ENCODE data around the gene CCT3.

Gene CCT3

GRCh38 chr1:156316909-156317308, 21.2 kb downstream of the CCT3 start:
- H3K27ac ChIP-seq (replicated peaks) = no peak overlapping the region
- no peaks in the 10 kb centered on the region for H3K27me3 ChIP-seq (ENCODE audit: insufficient read depth, poor library complexity, severe bottlenecking)
- DNase-seq (ENCODE audit: low read depth in 1 of 2, low spot score in 1 of 2) = no peak
- no peak for TF ChIP-seq CTCF (IDR thresholded peaks at IDR 0.05; ENCODE audit: insufficient read depth, low read length)
- no peak for TF ChIP-seq GABPA (IDR thresholded peaks at IDR 0.05; ENCODE audit: low read depth)
- TF ChIP-seq SPI1 (IDR thresholded peaks at IDR 0.05; ENCODE audit: borderline replicate concordance, low read depth) = no peak
- TF ChIP-seq REST (IDR thresholded peaks at IDR 0.05; ENCODE audit: insufficient replicate concordance, low read depth) = no peak
- TF ChIP-seq POLR2AphosphoS5 (IDR thresholded peaks at IDR 0.05; ENCODE audit: low read depth) = no peak
- H3K4me3 ChIP-seq (replicated peaks; ENCODE audit: insufficient read depth, low read length) = no peak overlapping the region

- Histone ChIP-seq H3K4me3 (replicated peaks; ENCODE audit: insufficient read depth, low read length) (no peak overlapping the region), H3K27ac (replicated peaks) (peak overlapping the region; percentile 27; the same call in 1 of the 2 replicates), H3K27me3 (ENCODE audit: insufficient read depth, poor library complexity, severe bottlenecking) (no peaks in the 10 kb centered on the region)
- peak; percentile 37 to 89 for DNase-seq (ENCODE audit: low read depth in 1 of 2, low spot score in 1 of 2)
- TF ChIP-seq CTCF (IDR thresholded peaks at IDR 0.05; ENCODE audit: insufficient read depth, low read length) (no peak), POLR2AphosphoS5 (IDR thresholded peaks at IDR 0.05; ENCODE audit: low read depth) (no peak)
These were observed 27.1 kb downstream of the CCT3 start for GRCh38 chr1:156310962-156311361.

GRCh38 chr1:156308078-156308477, 30.0 kb downstream of the CCT3 start:
- no peak for TF ChIP-seq CTCF (IDR thresholded peaks at IDR 0.05; ENCODE audit: insufficient read depth, low read length)
- no peak for TF ChIP-seq POLR2AphosphoS5 (IDR thresholded peaks at IDR 0.05; ENCODE audit: low read depth)
- TF ChIP-seq SPI1 (IDR thresholded peaks at IDR 0.05; ENCODE audit: borderline replicate concordance, low read depth) = no peak
- no peak for TF ChIP-seq GABPA (IDR thresholded peaks at IDR 0.05; ENCODE audit: low read depth)
- TF ChIP-seq REST (IDR thresholded peaks at IDR 0.05; ENCODE audit: insufficient replicate concordance, low read depth) = no peak
- H3K27me3 ChIP-seq (ENCODE audit: insufficient read depth, poor library complexity, severe bottlenecking) = no peaks in the 10 kb centered on the region
- DNase-seq (ENCODE audit: low read depth in 1 of 2, low spot score in 1 of 2) = no peak
- H3K27ac ChIP-seq (replicated peaks) = no peak overlapping the region
- H3K4me3 ChIP-seq (replicated peaks; ENCODE audit: insufficient read depth, low read length) = no peak overlapping the region

- Histone ChIP-seq H3K4me3 (replicated peaks; ENCODE audit: insufficient read depth, low read length) (no peak overlapping the region), H3K27ac (replicated peaks) (no peak overlapping the region), H3K27me3 (ENCODE audit: insufficient read depth, poor library complexity, severe bottlenecking) (no peaks in the 10 kb centered on the region)
- TF ChIP-seq CTCF (IDR thresholded peaks at IDR 0.05; ENCODE audit: insufficient read depth, low read length) (no peak), REST (IDR thresholded peaks at IDR 0.05; ENCODE audit: insufficient replicate concordance, low read depth) (no peak), GABPA (IDR thresholded peaks at IDR 0.05; ENCODE audit: low read depth) (no peak), SPI1 (IDR thresholded peaks at IDR 0.05; ENCODE audit: borderline replicate concordance, low read depth) (no peak)
- DNase-seq (ENCODE audit: low read depth in 1 of 2, low spot score in 1 of 2) = no peak
These were observed 32.9 kb downstream of the CCT3 start for GRCh38 chr1:156305215-156305614.

All from HL-60 (cell line).